Head of caudate nucleus (tissue), 42 donors: ENCODE measurements around the gene GABRR1.
"Not testable (repeated sequence)": the region's sequence is repeated elsewhere in the genome, so short reads cannot be mapped to it uniquely, and the experiment has no call there.

Experiments
- DNase-seq, 42 donors: peaks; one replicate each; pipeline versions ENCODE4 v3.0.0 to v3.0.0-alpha.2; 2020 to 2021; ENCODE audit warnings: mixed read lengths in 7 of 42
- intact Hi-C: fragments of 100-400 bp; cut with DNase I; formaldehyde crosslinking; loops from one replicate; pipeline ENCODE4 v1.15.0; 2022

GABRR1 gene

DNA sequence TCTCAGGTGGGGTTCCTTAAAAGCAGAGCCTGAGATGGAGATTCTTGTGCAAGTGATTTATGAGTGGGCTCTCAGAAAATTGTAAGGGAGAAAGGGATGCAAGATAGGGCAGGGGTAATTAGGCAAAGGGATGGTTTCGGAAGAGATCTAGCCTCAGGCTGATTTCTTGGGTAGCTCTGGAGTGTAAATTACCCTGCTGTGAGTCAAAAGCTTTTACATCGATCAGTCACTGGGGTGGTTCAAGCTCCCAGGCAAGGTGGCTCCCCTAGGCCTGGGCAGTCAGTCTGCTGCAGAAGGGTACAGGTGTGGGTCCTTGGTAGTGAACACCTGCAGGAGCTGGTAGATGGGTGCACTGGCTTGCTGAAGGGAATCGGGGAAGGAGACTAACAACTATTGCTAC is 82.4 kb downstream of the GABRR1 start:
- intact Hi-C loops, result no loop called here
- DNase-seq, result no peak

GRCh38 chr6:89133981-89134380 is 83.2 kb downstream of the GABRR1 start:
- no peak for DNase-seq
- intact Hi-C loops, result no loop called here

GRCh38 chr6:89132057-89132456 is 85.1 kb downstream of the GABRR1 start:
- intact Hi-C loops, result no loop called here
- DNase-seq, result no peak

DNA sequence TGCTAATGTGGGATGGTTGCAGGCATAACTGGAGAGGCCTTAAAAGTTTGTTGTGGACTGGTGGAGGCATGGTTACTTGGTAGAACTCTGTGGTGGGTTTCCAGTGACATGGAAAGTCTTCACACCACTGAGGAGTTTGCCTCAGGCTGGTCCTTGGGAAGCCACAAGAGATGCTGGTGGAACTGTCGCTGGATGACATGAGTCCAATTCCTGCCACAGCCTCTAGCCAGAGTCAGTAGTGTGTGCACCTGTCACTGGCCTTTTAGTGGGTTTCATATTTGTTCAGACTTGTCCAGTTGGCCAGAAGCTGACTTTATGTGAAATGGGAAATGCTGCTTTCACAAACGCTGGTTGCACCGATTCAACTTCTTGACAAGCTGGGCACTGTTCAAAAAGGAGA is 85.6 kb downstream of the GABRR1 start:
- DNase-seq, result no peak
- intact Hi-C loops, result no loop called here

DNA sequence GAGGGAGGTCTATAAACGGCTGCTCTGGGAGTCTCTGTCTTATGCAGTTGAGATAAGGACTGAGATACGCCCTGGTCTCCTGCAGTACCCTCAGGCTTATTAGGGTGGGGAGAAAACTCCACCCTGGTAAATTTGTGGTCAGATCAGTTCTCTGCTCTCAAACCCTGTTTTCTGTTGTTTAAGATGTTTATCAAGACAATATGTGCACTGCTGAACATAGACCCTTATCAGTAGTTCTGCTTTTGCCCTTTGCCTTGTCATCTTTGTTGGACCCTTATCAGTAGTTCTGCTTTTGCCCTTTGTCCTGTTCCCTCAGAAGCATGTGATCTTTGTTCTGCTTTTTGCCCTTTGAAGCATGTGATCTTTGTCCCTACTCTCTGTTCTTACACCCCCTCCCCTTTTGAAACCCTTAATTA is 88.9 kb downstream of the GABRR1 start:
- DNase-seq, intact Hi-C loops: not testable (repeated sequence)
